Measurements from ENCODE around the gene GNG4. TPM values are rescaled to one million over a fixed set of nuclear protein-coding genes. Genes with fewer than 3 reads are reported as not detected.
"Not testable (repeated sequence)": the region's sequence is repeated elsewhere in the genome, so short reads cannot be mapped to it uniquely, and the experiment has no call there.

The GNG4 gene
- total RNA-seq, 2 donors from 2014 or later: not detected

GRCh38 chr1:235582130-235582529 lies 67.5 kb downstream of the GNG4 start:
- Histone ChIP-seq H3K4me3 (no peak overlapping the region), H3K27ac (no peak overlapping the region), H3K4me1 (no peaks in the 10 kb centered on the region), H3K27me3 (no peaks in the 10 kb centered on the region), H3K9me3 (no peaks in the 10 kb centered on the region), H3K36me3 (no peaks in the 10 kb centered on the region)
- TF ChIP-seq, protein P1, sequence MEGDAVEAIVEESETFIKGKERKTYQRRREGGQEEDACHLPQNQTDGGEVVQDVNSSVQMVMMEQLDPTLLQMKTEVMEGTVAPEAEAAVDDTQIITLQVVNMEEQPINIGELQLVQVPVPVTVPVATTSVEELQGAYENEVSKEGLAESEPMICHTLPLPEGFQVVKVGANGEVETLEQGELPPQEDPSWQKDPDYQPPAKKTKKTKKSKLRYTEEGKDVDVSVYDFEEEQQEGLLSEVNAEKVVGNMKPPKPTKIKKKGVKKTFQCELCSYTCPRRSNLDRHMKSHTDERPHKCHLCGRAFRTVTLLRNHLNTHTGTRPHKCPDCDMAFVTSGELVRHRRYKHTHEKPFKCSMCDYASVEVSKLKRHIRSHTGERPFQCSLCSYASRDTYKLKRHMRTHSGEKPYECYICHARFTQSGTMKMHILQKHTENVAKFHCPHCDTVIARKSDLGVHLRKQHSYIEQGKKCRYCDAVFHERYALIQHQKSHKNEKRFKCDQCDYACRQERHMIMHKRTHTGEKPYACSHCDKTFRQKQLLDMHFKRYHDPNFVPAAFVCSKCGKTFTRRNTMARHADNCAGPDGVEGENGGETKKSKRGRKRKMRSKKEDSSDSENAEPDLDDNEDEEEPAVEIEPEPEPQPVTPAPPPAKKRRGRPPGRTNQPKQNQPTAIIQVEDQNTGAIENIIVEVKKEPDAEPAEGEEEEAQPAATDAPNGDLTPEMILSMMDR (IDR thresholded peaks at IDR 0.05): no peak
- DNase-seq (ENCODE audit: low spot score): no peak

DNA sequence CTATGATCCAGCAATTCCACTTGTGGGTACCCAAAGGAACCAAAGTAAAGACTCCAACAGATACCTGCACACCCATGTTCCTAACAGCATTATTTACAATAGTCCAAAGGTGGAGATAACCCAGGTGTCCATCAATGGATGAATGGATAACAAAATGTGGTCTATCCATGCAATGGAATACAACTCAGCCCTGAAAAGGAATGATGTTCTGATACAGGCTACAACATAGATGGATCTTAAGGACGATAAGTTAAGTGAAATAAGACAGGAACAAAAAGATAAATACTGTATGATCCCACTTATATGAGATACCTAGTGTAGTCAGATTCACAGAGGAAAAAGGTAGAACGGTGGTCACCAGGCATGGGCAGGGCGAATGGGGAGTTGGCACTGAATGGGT lies 69.7 kb downstream of the GNG4 start:
- Histone ChIP-seq H3K36me3 (no peaks in the 10 kb centered on the region), H3K9me3 (no peaks in the 10 kb centered on the region), H3K4me3 (no peak overlapping the region), H3K4me1 (no peaks in the 10 kb centered on the region), H3K27me3 (no peaks in the 10 kb centered on the region), H3K27ac (no peak overlapping the region)
- no peak for DNase-seq (ENCODE audit: low spot score)
- TF ChIP-seq, protein P1 (IDR thresholded peaks at IDR 0.05): no peak

- Histone ChIP-seq H3K27ac (no peak overlapping the region), H3K27me3 (no peaks in the 10 kb centered on the region), H3K9me3 (no peaks in the 10 kb centered on the region), H3K4me1 (no peaks in the 10 kb centered on the region), H3K4me3 (no peak overlapping the region), H3K36me3 (no peaks in the 10 kb centered on the region)
- TF ChIP-seq, protein P1 (IDR thresholded peaks at IDR 0.05): no peak
- DNase-seq (ENCODE audit: low spot score): no peak
These were observed 74.0 kb downstream of the GNG4 start for GRCh38 chr1:235575597-235575996.

- DNase-seq (ENCODE audit: low spot score): no peak
- TF ChIP-seq, protein P1 (IDR thresholded peaks at IDR 0.05): no peak
These were observed 75.7 kb downstream of the GNG4 start for GRCh38 chr1:235573880-235574279.

DNA sequence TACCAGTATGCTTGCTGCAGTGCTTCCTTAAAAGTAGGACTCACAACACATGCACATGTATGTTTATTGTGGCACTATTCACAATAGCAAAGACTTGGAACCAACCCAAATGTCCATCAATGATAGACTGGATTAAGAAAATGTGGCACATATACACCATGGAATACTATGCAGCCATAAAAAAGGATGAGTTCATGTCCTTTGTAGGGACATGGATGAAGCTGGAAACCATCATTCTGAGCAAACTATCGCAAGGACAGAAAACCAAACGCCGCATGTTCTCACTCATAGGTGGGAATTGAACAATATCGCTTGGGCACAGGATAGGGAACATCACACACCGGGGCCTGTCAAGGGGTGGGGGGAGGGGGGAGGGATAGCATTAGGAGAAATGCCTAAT lies 76.6 kb downstream of the GNG4 start:
- H3K9me3 ChIP-seq; H3K4me3 ChIP-seq; H3K27me3 ChIP-seq; H3K27ac ChIP-seq; H3K36me3 ChIP-seq; H3K4me1 ChIP-seq; DNase-seq (ENCODE audit: low spot score): not testable (repeated sequence)

More at GRCh38 chr1:235573880-235574279, 75.7 kb downstream of the GNG4 start:
- Histone ChIP-seq H3K27me3 (no peaks in the 10 kb centered on the region), H3K9me3 (no peaks in the 10 kb centered on the region), H3K4me3 (no peak overlapping the region), H3K27ac (no peak overlapping the region), H3K36me3 (no peaks in the 10 kb centered on the region), H3K4me1 (no peaks in the 10 kb centered on the region)

GRCh38 chr1:235571482-235571881 lies 78.1 kb downstream of the GNG4 start:
- no peaks in the 10 kb centered on the region for H3K4me1 ChIP-seq
- no peak overlapping the region for H3K27ac ChIP-seq
- no peaks in the 10 kb centered on the region for H3K9me3 ChIP-seq
- DNase-seq (ENCODE audit: low spot score): no peak
- no peaks in the 10 kb centered on the region for H3K27me3 ChIP-seq
- no peak overlapping the region for H3K4me3 ChIP-seq
- TF ChIP-seq, protein P1 (IDR thresholded peaks at IDR 0.05): no peak
- H3K36me3 ChIP-seq: no peaks in the 10 kb centered on the region

Data from right atrium auricular region (tissue), 2 donors.